HEK293 (cell line): ENCODE data around the gene PLA2G4D.

Experiments
- MYNN ChIP-seq: fragments of 450-650 bp; formaldehyde crosslinking; IDR thresholded peaks from 2 replicates; pipeline ENCODE4 v1.5.1; 2016; ENCODE audit warnings: missing biosample characterization, missing genetic modification characterization, borderline replicate concordance
- RBAK ChIP-seq: fragments of 450-650 bp; formaldehyde crosslinking; IDR thresholded peaks from 2 replicates; pipeline ENCODE4 v1.5.1; 2016; ENCODE audit warnings: missing biosample characterization, missing genetic modification characterization
- ZNF202 ChIP-seq: fragments of 450-650 bp; formaldehyde crosslinking; IDR thresholded peaks from 2 replicates; pipeline ENCODE4 v1.5.1; 2016; ENCODE audit warnings: missing biosample characterization, missing genetic modification characterization, borderline replicate concordance
- ZNF394 ChIP-seq: fragments of 450-650 bp; formaldehyde crosslinking; IDR thresholded peaks from 2 replicates; pipeline ENCODE4 v1.5.1; 2016; ENCODE audit warnings: missing biosample characterization, missing genetic modification characterization, mild to moderate bottlenecking, moderate library complexity, borderline replicate concordance
- ZNF530 ChIP-seq: fragments of 450-650 bp; formaldehyde crosslinking; IDR thresholded peaks from 2 replicates; pipeline ENCODE4 v1.5.1; 2016; ENCODE audit warnings: low read depth, missing biosample characterization, missing genetic modification characterization
- ZNF76 ChIP-seq: fragments of 450-650 bp; formaldehyde crosslinking; IDR thresholded peaks from 2 replicates; pipeline ENCODE4; 2016; ENCODE audit warnings: low read depth, missing biosample characterization, missing genetic modification characterization, borderline replicate concordance
- TF ChIP-seq, protein P1 (sequence below): fragments of 450-650 bp; formaldehyde crosslinking; IDR thresholded peaks from 2 replicates; pipeline ENCODE4 v1.5.1; 2016; ENCODE audit warnings: missing biosample characterization, missing genetic modification characterization

DNA sequence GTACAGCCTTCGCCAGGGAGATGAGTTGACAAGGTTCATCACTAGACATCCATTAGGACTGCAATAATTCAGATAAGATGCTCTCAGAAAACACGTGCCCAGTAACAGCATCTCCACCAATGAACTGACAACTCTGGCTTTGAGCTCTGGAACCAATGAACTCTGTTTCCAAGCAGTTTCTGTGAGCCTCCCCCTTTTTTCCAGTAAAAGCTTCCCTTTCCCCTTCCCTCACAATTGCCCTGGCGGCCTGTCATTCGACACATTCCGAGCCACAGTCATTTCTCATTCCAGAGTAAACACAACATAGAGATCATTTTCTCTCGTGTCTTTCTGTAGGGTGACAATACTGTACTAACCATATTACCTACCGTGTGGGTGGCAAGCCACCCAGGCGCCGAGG, 3.6 kb downstream of the PLA2G4D start:
- TF ChIP-seq ZNF394 (tag by site-specific recombination) (no peak), MYNN (no peak), ZNF76 (no peak), ZNF530 (tag by site-specific recombination) (no peak), ZNF202 (tag by site-specific recombination) (no peak), RBAK (tag by site-specific recombination) (no peak)
- TF ChIP-seq, protein P1, sequence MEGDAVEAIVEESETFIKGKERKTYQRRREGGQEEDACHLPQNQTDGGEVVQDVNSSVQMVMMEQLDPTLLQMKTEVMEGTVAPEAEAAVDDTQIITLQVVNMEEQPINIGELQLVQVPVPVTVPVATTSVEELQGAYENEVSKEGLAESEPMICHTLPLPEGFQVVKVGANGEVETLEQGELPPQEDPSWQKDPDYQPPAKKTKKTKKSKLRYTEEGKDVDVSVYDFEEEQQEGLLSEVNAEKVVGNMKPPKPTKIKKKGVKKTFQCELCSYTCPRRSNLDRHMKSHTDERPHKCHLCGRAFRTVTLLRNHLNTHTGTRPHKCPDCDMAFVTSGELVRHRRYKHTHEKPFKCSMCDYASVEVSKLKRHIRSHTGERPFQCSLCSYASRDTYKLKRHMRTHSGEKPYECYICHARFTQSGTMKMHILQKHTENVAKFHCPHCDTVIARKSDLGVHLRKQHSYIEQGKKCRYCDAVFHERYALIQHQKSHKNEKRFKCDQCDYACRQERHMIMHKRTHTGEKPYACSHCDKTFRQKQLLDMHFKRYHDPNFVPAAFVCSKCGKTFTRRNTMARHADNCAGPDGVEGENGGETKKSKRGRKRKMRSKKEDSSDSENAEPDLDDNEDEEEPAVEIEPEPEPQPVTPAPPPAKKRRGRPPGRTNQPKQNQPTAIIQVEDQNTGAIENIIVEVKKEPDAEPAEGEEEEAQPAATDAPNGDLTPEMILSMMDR (tag by site-specific recombination), result no peak
